Left colon (tissue), 2 donors: Measurements from ENCODE around the gene NR4A3. TPM values are rescaled to one million over a fixed set of nuclear protein-coding genes. Genes with fewer than 3 reads are reported as not detected.
A peak's percentile ranks its signal among the peaks of the same experiment; 100 is the strongest.
"Not testable (repeated sequence)": the region's sequence is repeated elsewhere in the genome, so short reads cannot be mapped to it uniquely, and the experiment has no call there.

Source experiments
- ATAC-seq: fragments of 200-7000 bp; cut with Tn5 transposase; one replicate; pipeline ENCODE4 v1.9.1; 2020; ENCODE audit warnings: mild to moderate bottlenecking, moderate library complexity
- DNase-seq, 2 donors: peaks; one replicate each; pipeline ENCODE4 v3.0.0-alpha.2; 2020
- intact Hi-C, 2 donors: fragments of 100-400 bp; cut with DNase I in 1 of 2; cut with micrococcal nuclease in 1 of 2; formaldehyde crosslinking; loops; one replicate each; pipeline versions ENCODE4 v1.11.2 to v1.14.0; 2022; cut with DNase I, micrococcal nuclease
- long read RNA-seq: library from polyadenylated mRNA; unstranded; transcript quantifications from one replicate; pipeline ENCODE4 v2.0.0, GENCODE V29; 2021
- total RNA-seq, 2 donors: library from RNA; stranded (reverse); fragmentation: NEBNext Ultra II Directional; extraction: Animal tissue kit (Norgen Biotek cat#: 25700); gene quantifications; one replicate each; pipeline ENCODE4 v1.2.1, GENCODE V29; 2021
- donor health status: DM: no; HTN: no; CAD: no.
- donor health status: DM: yes; HTN: yes; CAD: no.

NR4A3 gene
- total RNA-seq, result 1 to 10 TPM in 1 of 2 donors, under 1 TPM in 1; 0.61 to 3.8 TPM
- long read RNA-seq, result 0 reads

DNA sequence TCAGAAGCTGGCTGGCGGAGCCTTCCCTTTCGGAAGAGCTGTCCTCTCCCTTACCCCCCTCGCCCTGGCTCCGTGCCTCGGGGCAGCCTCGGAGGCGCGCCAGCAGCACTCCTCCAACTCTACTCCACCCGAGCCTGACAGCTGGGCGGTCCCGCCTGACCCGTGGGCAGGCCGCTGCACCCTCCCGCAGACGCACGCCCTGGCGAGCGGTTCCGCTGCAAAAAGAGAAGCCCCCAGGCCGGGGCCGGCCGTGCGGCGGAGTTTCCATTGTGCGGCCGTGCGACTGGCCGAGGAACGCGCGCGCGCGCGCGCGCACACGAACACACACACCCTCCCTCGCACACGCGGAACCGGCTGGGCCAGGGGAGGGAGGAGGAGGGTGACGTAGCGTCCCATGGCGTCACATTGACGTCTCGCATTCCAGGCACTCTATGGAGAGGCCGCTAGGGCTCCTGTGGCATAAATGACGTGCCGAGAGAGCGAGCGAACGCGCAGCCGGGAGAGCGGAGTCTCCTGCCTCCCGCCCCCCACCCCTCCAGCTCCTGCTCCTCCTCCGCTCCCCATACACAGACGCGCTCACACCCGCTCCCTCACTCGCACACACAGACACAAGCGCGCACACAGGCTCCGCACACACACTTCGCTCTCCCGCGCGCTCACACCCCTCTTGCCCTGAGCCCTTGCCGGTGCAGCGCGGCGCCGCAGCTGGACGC, at the start of gene NR4A3:
TSS of gene NR4A3 (plus strand) at position 490 of the 713 bp plus-strand sequence. CDS start 6,158 bp downstream, outside the sequence.
- intact Hi-C loops, result no loop called here

DNA sequence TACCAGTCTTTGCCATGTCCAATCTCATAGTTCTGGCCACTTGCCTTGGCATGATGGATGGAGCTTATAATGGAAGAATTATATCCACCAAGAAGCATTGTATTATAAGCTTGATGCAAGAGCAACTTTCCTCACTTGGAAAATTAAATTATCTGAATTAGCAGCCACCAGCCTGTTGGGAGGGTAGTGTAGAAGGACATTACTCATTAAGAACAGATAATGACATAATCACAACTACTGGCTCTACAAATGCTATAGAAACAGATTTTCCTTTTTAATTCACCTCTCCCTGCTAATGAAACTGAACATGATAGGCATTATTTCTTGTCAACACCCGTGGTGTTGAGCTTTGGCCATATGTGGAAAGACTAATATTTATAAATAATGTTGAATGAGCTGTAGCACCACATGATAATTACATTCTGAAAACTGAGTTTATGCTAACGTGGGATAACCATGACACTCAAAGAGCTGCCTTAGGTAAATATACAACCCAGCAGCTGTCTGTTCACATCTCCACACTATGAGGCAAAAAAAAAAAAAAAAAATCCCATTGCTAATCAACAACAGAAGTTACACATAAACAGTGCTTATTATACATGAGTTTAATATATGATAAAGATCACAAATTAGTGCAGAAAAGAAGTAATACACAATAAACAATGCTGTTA, 48.1 kb upstream of the NR4A3 start:
- ATAC-seq, result no peak
- intact Hi-C loops, result no loop called here
- no peak for DNase-seq

More for the DNA sequence above, at the start of gene NR4A3:
- DNase-seq (peak; percentile 94 to 96), ATAC-seq (peak; percentile 84)

- no peak for DNase-seq
- intact Hi-C loops, result no loop called here
- no peak for ATAC-seq
Measured at GRCh38 chr9:99778308-99778707, 43.4 kb upstream of the NR4A3 start.

GRCh38 chr9:99778836-99779235, 42.8 kb upstream of the NR4A3 start:
- ATAC-seq (no peak), DNase-seq (no peak)
- intact Hi-C loops, result no loop called here

- intact Hi-C loops, result no loop called here
- DNase-seq (no peak), ATAC-seq (no peak)
Measured at GRCh38 chr9:99779277-99779676, 42.4 kb upstream of the NR4A3 start.

DNA sequence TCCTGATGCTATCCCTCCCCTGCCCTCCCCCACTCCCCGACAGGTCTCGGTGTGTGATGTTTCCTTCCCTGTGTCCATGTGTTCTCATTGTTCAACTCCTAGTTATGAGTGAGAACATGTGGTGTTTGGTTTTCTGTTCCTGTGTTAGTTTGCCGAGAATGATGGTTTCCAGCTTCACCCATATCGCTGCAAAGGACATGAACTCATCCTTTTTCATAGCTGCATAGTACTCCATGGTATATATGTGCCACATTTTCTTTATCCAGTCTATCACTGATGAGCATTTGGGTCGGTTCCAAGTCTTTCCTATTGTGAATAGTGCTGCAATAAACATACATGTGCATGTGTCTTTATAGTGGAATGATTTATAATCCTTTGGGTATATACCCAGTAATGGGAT, 39.3 kb upstream of the NR4A3 start:
- intact Hi-C loops, ATAC-seq, DNase-seq: not testable (repeated sequence)

DNA sequence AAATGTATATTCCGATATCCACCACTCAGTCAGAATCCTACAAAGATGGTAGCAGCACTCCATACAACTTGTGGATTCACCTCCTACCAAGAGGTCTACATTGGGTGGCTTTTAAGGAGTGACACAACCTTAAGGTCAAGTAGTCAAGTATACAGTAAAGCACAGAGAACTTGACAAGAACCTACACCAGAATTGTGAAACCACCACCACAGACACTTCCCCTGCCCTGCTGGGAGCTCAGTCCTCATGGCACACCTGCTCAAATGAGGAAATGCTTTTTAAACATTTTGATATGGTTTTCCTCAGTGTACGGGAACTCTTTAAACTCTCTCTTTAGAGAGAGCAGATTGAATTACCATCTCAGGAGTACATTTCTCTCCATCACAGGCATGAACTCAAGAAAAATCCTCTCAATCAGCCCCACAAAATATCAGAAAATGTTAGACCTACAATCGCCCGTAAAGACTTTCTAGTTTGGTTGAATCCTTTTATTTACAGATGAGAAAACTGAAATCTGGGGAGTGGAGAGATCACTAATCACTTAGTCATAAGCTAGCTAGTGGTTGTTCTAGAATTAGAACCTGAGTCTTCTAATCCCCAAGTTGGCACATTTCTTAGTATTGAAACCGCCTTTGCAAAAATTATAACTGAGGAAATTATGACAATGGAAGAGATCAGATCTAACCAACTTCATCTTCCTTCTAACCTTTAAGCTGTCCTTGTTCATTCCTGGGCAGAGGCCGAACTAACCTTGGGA, 38.5 kb upstream of the NR4A3 start:
- intact Hi-C loops, result no loop called here
- DNase-seq (no peak), ATAC-seq (no peak)

DNA sequence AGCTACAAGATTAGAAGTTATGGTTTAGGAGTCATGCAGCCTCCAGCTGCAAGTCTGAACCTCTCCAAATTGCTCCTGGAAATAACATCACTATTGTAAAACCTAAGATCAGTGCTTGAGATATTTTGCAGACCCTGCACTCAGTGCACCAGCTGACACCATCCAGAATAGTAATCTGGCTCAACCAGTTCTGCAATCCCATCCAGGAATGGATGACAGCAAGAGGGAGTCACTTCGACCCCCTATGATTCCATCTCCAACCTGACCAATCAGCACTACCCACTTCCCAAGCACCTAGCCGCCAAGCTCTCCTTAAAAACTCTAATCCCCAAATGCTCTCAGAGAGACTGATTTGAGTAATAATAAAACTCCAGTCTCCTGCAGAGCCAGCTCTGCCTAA, 37.9 kb upstream of the NR4A3 start:
- DNase-seq (no peak), ATAC-seq (no peak)
- intact Hi-C loops, result no loop called here

GRCh38 chr9:99785010-99785590, 36.6 kb upstream of the NR4A3 start:
- DNase-seq, result no peak
- intact Hi-C loops, result no loop called here
- no peak for ATAC-seq

DNA sequence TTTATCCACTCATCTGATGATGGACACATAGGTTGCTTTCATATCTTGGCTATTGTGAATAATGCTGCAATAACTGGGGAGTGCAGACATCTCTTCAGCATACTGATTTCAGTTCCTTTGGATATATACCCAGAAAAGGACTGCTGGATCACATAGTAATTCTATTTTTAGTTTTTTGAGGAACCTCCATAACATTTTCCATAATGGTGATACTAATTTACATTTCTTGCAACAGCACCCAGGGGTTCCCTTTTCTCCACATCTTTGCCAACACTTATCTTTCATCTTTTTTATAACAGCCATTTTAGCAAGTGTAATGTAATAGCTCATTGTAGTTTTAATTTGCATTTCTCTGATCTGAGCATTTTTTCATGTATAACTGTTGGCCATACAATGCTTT, 34.1 kb upstream of the NR4A3 start:
- intact Hi-C loops, result no loop called here
- no peak for DNase-seq
- ATAC-seq, result no peak

DNA sequence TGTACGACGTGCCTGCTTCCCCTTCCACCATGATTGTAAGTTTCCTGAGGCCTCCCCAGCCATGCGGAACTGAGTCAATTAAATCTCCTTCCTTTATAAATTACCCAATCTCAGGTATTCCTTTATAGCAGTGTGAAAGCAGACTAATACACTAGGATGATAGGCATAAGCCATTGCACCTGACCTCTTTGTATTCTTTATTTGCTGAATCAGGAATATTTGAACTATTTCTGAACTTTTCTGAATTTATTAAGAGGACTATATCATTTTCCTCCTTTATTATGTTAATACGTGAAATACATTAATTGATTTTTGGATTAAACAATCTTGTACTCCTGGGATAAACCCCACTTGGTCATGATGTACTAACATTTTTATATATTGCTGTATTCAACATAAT, 28.2 kb upstream of the NR4A3 start:
- intact Hi-C loops, result no loop called here
- DNase-seq (no peak), ATAC-seq (no peak)

DNA sequence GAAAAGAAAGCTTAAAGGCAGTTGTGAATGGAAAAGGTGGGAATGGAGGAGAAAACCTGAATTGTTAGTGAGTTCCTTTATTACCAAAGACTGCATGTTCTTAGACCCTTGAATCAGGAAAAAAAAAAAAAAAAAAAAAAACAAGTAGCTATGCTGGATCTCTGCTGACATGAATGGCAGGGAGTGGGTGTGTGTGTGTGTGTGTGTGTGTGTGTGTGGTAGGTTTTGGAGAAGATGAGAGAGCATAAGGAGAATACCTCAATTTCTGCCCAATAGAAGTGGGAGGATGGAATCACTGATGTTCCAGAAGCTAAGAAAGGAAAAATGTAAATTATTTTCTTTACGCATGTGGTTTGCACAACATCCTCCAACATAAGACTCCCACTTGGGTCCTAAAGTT, 25.5 kb upstream of the NR4A3 start:
- intact Hi-C loops, result no loop called here
- no peak for ATAC-seq
- DNase-seq, result no peak

DNA sequence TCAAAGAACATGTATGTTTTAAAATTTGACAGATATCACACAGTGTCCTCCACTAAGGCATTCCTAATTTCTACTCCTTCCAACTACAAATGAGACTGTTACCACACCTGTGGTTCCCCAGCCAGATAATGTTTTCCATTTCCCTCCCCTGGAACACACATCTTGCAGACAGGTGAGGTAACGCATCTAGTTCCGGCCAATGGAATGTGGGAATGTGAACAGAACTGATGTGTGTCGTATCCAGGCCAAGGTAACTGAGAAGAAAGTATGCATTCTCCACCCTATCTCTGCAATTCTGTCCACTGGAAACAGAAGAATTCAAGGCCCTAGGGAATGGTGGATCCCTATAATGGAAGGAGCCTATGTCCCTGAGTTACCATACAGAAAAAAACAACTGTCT, 19.9 kb upstream of the NR4A3 start:
- intact Hi-C loops, result no loop called here
- DNase-seq, result no peak
- no peak for ATAC-seq

DNA sequence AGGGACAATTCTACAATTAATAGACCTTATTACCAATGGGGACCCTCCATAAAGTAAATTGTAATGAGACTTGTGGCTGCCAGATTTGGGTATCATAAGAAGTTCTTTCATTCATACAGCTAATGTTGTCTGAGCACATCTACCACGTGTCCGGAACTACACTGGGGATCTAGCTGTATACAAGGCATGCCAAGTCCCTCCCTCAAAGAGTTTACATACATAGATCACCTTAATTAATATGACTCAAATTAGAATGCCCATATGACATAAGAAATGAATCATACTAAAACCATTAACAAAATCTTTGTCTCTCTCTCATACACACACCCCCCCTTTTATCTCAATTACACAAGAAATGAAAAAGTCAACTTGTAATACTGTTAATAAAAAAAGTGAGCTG, 18.0 kb upstream of the NR4A3 start:
- intact Hi-C loops, result no loop called here
- ATAC-seq (no peak), DNase-seq (no peak)

- intact Hi-C loops, result no loop called here
- ATAC-seq, result peak; percentile 74
- peak in 1 of 2 donors; percentile 67 for DNase-seq
Measured at GRCh38 chr9:99807276-99807852, 14.3 kb upstream of the NR4A3 start.

DNA sequence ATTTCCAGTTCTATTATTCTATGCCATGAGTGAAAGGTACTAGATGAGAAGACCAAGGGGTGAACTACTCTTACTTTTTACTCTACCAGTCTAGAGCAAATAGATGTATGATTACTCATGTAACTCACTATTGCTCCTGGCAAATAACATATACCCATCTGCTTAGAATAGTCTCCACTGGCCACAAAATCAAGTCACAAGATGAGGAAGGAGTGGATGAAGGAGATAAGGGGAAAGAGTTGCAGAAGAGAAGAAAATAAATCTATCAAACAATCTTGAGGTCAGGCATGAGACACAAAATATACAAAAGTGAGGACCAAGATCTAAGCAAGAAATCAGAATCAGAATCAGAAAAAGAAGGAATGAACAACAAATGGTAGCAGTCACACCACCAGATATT, 13.7 kb upstream of the NR4A3 start:
- intact Hi-C loops, result no loop called here
- no peak for ATAC-seq

DNA sequence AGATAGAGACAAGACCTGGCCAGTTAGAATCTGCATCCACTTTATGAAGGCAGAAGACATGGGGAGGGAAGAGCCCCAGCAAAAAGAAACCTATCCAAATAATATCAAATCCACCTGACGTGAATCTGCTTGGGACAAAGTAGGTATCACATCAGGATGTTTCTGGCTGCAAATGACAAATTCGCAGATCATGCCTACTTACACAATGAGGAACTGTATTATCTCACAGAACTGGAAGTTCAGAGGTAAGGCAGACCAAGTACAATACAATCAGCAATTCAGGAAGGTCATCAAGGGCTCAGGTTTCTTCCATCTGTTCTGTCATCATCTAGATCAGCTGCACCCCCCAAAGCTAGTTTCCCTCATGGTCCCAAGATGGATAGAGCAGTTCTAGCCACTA, 13.2 kb upstream of the NR4A3 start:
- intact Hi-C loops, result no loop called here
- DNase-seq, result no peak

More for the DNA sequence above, 13.7 kb upstream of the NR4A3 start:
- DNase-seq, result no peak

GRCh38 chr9:99809586-99810319, 11.9 kb upstream of the NR4A3 start:
- intact Hi-C loops, result loop anchor here in 1 of 2 donors (10.0 kb wide), 1 partner anchor 205 kb away; no protein-coding TSS in a partner anchor
- DNase-seq (no peak), ATAC-seq (no peak)

More for the DNA sequence above, 13.2 kb upstream of the NR4A3 start:
- ATAC-seq, result no peak
